ENCODE results near the gene PLP2. TPM values are rescaled to one million over a fixed set of nuclear protein-coding genes. Genes with fewer than 3 reads are reported as not detected.
A peak's percentile ranks its signal among the peaks of the same experiment; 100 is the strongest.
"Not testable (repeated sequence)": the region's sequence is repeated elsewhere in the genome, so short reads cannot be mapped to it uniquely, and the experiment has no call there.

The PLP2 gene
- total RNA-seq (2014; rRNA removed; shearing (Covaris generic)) (16.7 and 21.2 TPM in 2 replicates), total RNA-seq (2022) (54.3 and 56.9 TPM in 2 replicates), Bru-seq, nascent RNA (percentile 69 among the genes with signal in this experiment), BruChase-seq, experiment 1, labeled RNA remaining after a 6-hour chase (percentile 92 among the genes with signal in this experiment), BruChase-seq, experiment 2, labeled RNA remaining after a 2-hour chase (percentile 78 among the genes with signal in this experiment)
- long read RNA-seq, transcript PLP2-202 (5 exons, 1,079 nt): major isoform, 25 of 33 reads
- long read RNA-seq, partial matches to known transcripts: 2 of 33 reads
- long read RNA-seq, other reads (novel, unspliced or antisense): 6 of 33 reads

GRCh38 chrX:49171752-49172279 lies at the start of gene PLP2:
PLP2 (plus strand) TSS chrX:49171898; CDS start chrX:49172001, 103 bp downstream.
- H3K79me2 ChIP-seq (ENCODE audit: insufficient read depth, low read depth, low read length): peaks cover 7% of the 10 kb centered on the region; the same call in 1 of the 2 replicates
- CTCF ChIA-PET (ENCODE audit: unreplicated experiment): interaction anchor here (0.6 kb wide), 1 partner anchor 16 kb away, joined by 3 read pairs; no protein-coding TSS in a partner anchor
- H4K20me1 ChIP-seq (ENCODE audit: insufficient read depth, low read length): peaks cover 6% of the 10 kb centered on the region; the same call in 1 of the 2 replicates
- H3K9me3 ChIP-seq (ENCODE audit: low read length): no peaks in the 10 kb centered on the region
- H3K4me1 ChIP-seq (ENCODE audit: insufficient read depth, low read length, poor library complexity, severe bottlenecking): peaks cover 41% of the 10 kb centered on the region
- no peak for TF ChIP-seq EZH2phosphoT487 (IDR thresholded peaks at IDR 0.05; ENCODE audit: borderline replicate concordance, low read depth, low read length)
- TF ChIP-seq CTCF (conservative IDR thresholded peaks at IDR 0.05; ENCODE audit: low read length): no peak
- H2AFZ ChIP-seq (ENCODE audit: low read length): peak within 1 kb of the TSS; percentile 32
- intact Hi-C loops (cut with micrococcal nuclease; ENCODE audit: unreplicated experiment): no loop called here
- H3K9me2 ChIP-seq (ENCODE audit: insufficient read depth, low read length): no peaks in the 10 kb centered on the region
- peaks cover 40% of the 10 kb centered on the region for H3K36me3 ChIP-seq (ENCODE audit: insufficient read depth, low read length)
- DNase-seq (ENCODE audit: low spot score): peak; percentile 67
- POLR2A ChIA-PET: interaction anchor here (0.7 to 1.0 kb wide), 4 partner anchors 14 to 602 kb away, joined by 3 read pairs; no protein-coding TSS in a partner anchor
- BruUV-seq (replicated peaks): no TSS peak
- H3K4me2 ChIP-seq (ENCODE audit: low read length): peak within 1 kb of the TSS; percentile 89
- H3K27ac ChIP-seq (ENCODE audit: low read depth, low read length, poor library complexity, severe bottlenecking): peak within 1 kb of the TSS; percentile 77
- peak within 1 kb of the TSS; percentile 93 for H3K4me3 ChIP-seq (ENCODE audit: low read depth, low read length, poor library complexity, severe bottlenecking)

GRCh38 chrX:49122499-49122898 lies 49.2 kb upstream of the PLP2 start:
- BruUV-seq (replicated peaks): no TSS peak
- Histone ChIP-seq H3K9me2 (ENCODE audit: insufficient read depth, low read length) (no peaks in the 10 kb centered on the region), H3K79me2 (ENCODE audit: insufficient read depth, low read depth, low read length) (peaks cover 11% of the 10 kb centered on the region), H4K20me1 (ENCODE audit: insufficient read depth, low read length) (no peaks in the 10 kb centered on the region), H3K4me2 (ENCODE audit: low read length) (peak overlapping the region; percentile 89), H3K4me1 (ENCODE audit: insufficient read depth, low read length, poor library complexity, severe bottlenecking) (peaks cover 7% of the 10 kb centered on the region), H3K9me3 (ENCODE audit: low read length) (no peaks in the 10 kb centered on the region), H2AFZ (ENCODE audit: low read length) (no peak overlapping the region), H3K4me3 (ENCODE audit: low read depth, low read length, poor library complexity, severe bottlenecking) (peak overlapping the region; percentile 99), H3K27ac (ENCODE audit: low read depth, low read length, poor library complexity, severe bottlenecking) (no peak overlapping the region), H3K36me3 (ENCODE audit: insufficient read depth, low read length) (peaks cover 14% of the 10 kb centered on the region)
- POLR2A ChIA-PET: no interaction called here
- intact Hi-C loops (cut with micrococcal nuclease; ENCODE audit: unreplicated experiment): loop anchor here (5.0 to 10.0 kb wide), 2 partner anchors 40 to 142 kb away; partner anchors contain the start of genes FOXP3, MAGIX and PPP1R3F
- CTCF ChIA-PET (ENCODE audit: unreplicated experiment): no interaction called here
- TF ChIP-seq CTCF (conservative IDR thresholded peaks at IDR 0.05; ENCODE audit: low read length): no peak
- no peak for TF ChIP-seq EZH2phosphoT487 (IDR thresholded peaks at IDR 0.05; ENCODE audit: borderline replicate concordance, low read depth, low read length)
- no peak for DNase-seq (ENCODE audit: low spot score)

- H4K20me1 ChIP-seq (ENCODE audit: insufficient read depth, low read length); H3K4me1 ChIP-seq (ENCODE audit: insufficient read depth, low read length, poor library complexity, severe bottlenecking); CTCF ChIA-PET (ENCODE audit: unreplicated experiment); H3K4me3 ChIP-seq (ENCODE audit: low read depth, low read length, poor library complexity, severe bottlenecking); H2AFZ ChIP-seq (ENCODE audit: low read length); H3K79me2 ChIP-seq (ENCODE audit: insufficient read depth, low read depth, low read length); DNase-seq (ENCODE audit: low spot score); H3K4me2 ChIP-seq (ENCODE audit: low read length); BruUV-seq (replicated peaks); H3K36me3 ChIP-seq (ENCODE audit: insufficient read depth, low read length); POLR2A ChIA-PET; H3K9me3 ChIP-seq (ENCODE audit: low read length); H3K27ac ChIP-seq (ENCODE audit: low read depth, low read length, poor library complexity, severe bottlenecking); H3K9me2 ChIP-seq (ENCODE audit: insufficient read depth, low read length): not testable (repeated sequence)
- intact Hi-C loops (cut with micrococcal nuclease; ENCODE audit: unreplicated experiment): loop anchor here (10.0 kb wide), 1 partner anchor 137 kb away; the partner anchor contains the start of genes FOXP3 and PPP1R3F
Observed at GRCh38 chrX:49127742-49128258, 43.9 kb upstream of the PLP2 start.

Data from OCI-LY7 (cell line).